Neural cell (in vitro differentiated cells): ENCODE data around the gene SIN3A. TPM values are rescaled to one million over a fixed set of nuclear protein-coding genes. Genes with fewer than 3 reads are reported as not detected.

ENCODE experiments used
- H2AFZ ChIP-seq: fragments of 200-600, 300-800 bp; sonication (generic), shearing (Covaris generic); 2 replicates; pipeline ENCODE4 v1.6.0; 2014; ENCODE audit warnings: low read depth, mild to moderate bottlenecking, antibody characterized with exemption, low read length, moderate library complexity
- H3F3A ChIP-seq: fragments of 200-600 bp; shearing (Covaris generic); 2 replicates; pipeline ENCODE4 v1.6.1; 2016; ENCODE audit warnings: mild to moderate bottlenecking, moderate library complexity, mixed read lengths, antibody characterized with exemption, low read length; ENCODE audit not compliant: insufficient read depth, poor library complexity, severe bottlenecking
- H3K27ac ChIP-seq: fragments of 200-600, 300-800 bp; sonication (generic), shearing (Covaris generic); 2 replicates; pipeline ENCODE4 v1.5.1; 2014; ENCODE audit warnings: mild to moderate bottlenecking, low read length, moderate library complexity
- H3K27me3 ChIP-seq: fragments of 300-800, 200-600 bp; sonication (generic), shearing (Covaris generic); 2 replicates; pipeline ENCODE4 v1.6.0; 2014; ENCODE audit warnings: mild to moderate bottlenecking, low read depth, low read length, moderate library complexity; ENCODE audit not compliant: insufficient read depth
- H3K36me3 ChIP-seq: fragments of 300-800, 200-600 bp; sonication (generic), shearing (Covaris generic); 2 replicates; pipeline ENCODE4 v1.5.1; 2014; ENCODE audit warnings: mild to moderate bottlenecking, antibody characterized with exemption, low read length, moderate library complexity; ENCODE audit not compliant: insufficient read depth
- H3K4me2 ChIP-seq: fragments of 300-800, 200-600 bp; sonication (generic), shearing (Covaris generic); 2 replicates; pipeline ENCODE4 v1.6.0; 2014; ENCODE audit warnings: mild to moderate bottlenecking, low read length
- H3K4me3 ChIP-seq: fragments of 300-800, 200-600 bp; sonication (generic), shearing (Covaris generic); 2 replicates; pipeline ENCODE4 v1.5.1; 2014; ENCODE audit warnings: mild to moderate bottlenecking, low read length, moderate library complexity
- H3K79me2 ChIP-seq: fragments of 200-600 bp; shearing (Covaris generic); replicated peaks from 2 replicates; pipeline ENCODE4 v1.6.0; 2014; ENCODE audit warnings: mild to moderate bottlenecking, low read length, moderate library complexity; ENCODE audit not compliant: insufficient read depth
- H3K9ac ChIP-seq: fragments of 300-800, 200-600 bp; sonication (generic), shearing (Covaris generic); 2 replicates; pipeline ENCODE4 v1.6.1; 2016; ENCODE audit warnings: mild to moderate bottlenecking, low read length, mixed read lengths
- H3K9me2 ChIP-seq: fragments of 200-600 bp; shearing (Covaris generic); 2 replicates; pipeline ENCODE4 v1.6.1; 2016; ENCODE audit warnings: mild to moderate bottlenecking, low read length, mixed read lengths; ENCODE audit not compliant: insufficient read depth
- H3K9me3 ChIP-seq: fragments of 200-600, 300-800 bp; sonication (generic), shearing (Covaris generic); 2 replicates; pipeline ENCODE4 v1.6.1; 2016; ENCODE audit warnings: mild to moderate bottlenecking, mixed run types, low read length, moderate library complexity, mixed read lengths
- H4K20me1 ChIP-seq: fragments of 200-600 bp; shearing (Covaris generic); 2 replicates; pipeline ENCODE4 v1.6.1; 2016; ENCODE audit warnings: mild to moderate bottlenecking, mixed run types; ENCODE audit not compliant: insufficient read depth
- CTCF ChIP-seq: fragments of 450-650 bp; IDR thresholded peaks from 2 replicates; pipeline ENCODE4 v1.5.1; 2014; ENCODE audit warnings: antibody characterized with exemption, mild to moderate bottlenecking, moderate library complexity; ENCODE audit not compliant: poor library complexity, severe bottlenecking
- EP300 ChIP-seq: fragments of 450-650 bp; conservative IDR thresholded peaks from 2 replicates; pipeline ENCODE4 v1.6.1; 2014; ENCODE audit warnings: antibody characterized with exemption, mild to moderate bottlenecking, moderate library complexity; ENCODE audit not compliant: poor library complexity, severe bottlenecking
- EZH2 ChIP-seq: fragments of 200-600, 300-800 bp; shearing (Covaris generic), sonication (generic); IDR thresholded peaks from 2 replicates; pipeline ENCODE4 v1.6.1; 2014; ENCODE audit warnings: antibody characterized with exemption, low read length, borderline replicate concordance, mild to moderate bottlenecking; ENCODE audit not compliant: insufficient read depth, poor library complexity, severe bottlenecking
- MXI1 ChIP-seq: fragments of 450-650 bp; conservative IDR thresholded peaks from 2 replicates; pipeline ENCODE4 v1.6.1; 2014; ENCODE audit warnings: antibody characterized with exemption, mild to moderate bottlenecking; ENCODE audit not compliant: poor library complexity, severe bottlenecking
- RAD21 ChIP-seq: fragments of 450-650 bp; conservative IDR thresholded peaks from 2 replicates; pipeline ENCODE4 v1.6.1; 2014; ENCODE audit warnings: antibody characterized with exemption, mild to moderate bottlenecking, moderate library complexity
- REST ChIP-seq: IDR thresholded peaks from 2 replicates; pipeline ENCODE4 v1.6.1; 2012; ENCODE audit warnings: borderline replicate concordance
- SMC3 ChIP-seq: fragments of 450-650 bp; conservative IDR thresholded peaks from 2 replicates; pipeline ENCODE4 v1.6.1; 2014; ENCODE audit warnings: antibody characterized with exemption, mild to moderate bottlenecking, moderate library complexity; ENCODE audit not compliant: poor library complexity
- polyA plus RNA-seq: library from polyadenylated mRNA; depleted of rRNA; stranded (reverse); fragments of >200 nt; gene quantifications from 2 replicates; pipeline ENCODE4 v1.2.3, GENCODE V29; 2014

The SIN3A gene
- polyA plus RNA-seq, 1 donor from 2014 or later, result 13.7 TPM

GRCh38 chr15:75369897-75370581 lies 81.5 kb downstream of the SIN3A start:
- Histone ChIP-seq H2AFZ (no peak overlapping the region), H3K36me3 (no peaks in the 10 kb centered on the region), H4K20me1 (no peaks in the 10 kb centered on the region), H3K9ac (no peak overlapping the region), H3K27me3 (no peaks in the 10 kb centered on the region), H3K27ac (no peak overlapping the region), H3K9me2 (no peaks in the 10 kb centered on the region), H3K4me3 (no peak overlapping the region), H3K9me3 (no peaks in the 10 kb centered on the region), H3K79me2 (no peaks in the 10 kb centered on the region), H3K4me2 (no peak overlapping the region), H3F3A (no peaks in the 10 kb centered on the region)
- TF ChIP-seq EP300 (no peak), SMC3 (no peak), CTCF (no peak)

GRCh38 chr15:75368689-75369239 lies 82.7 kb downstream of the SIN3A start:
- Histone ChIP-seq H3K4me2 (peak overlapping the region; percentile 82), H3K79me2 (no peaks in the 10 kb centered on the region), H3K27me3 (no peaks in the 10 kb centered on the region), H3K36me3 (no peaks in the 10 kb centered on the region), H4K20me1 (no peaks in the 10 kb centered on the region), H3K27ac (peak overlapping the region; percentile 58), H3F3A (no peaks in the 10 kb centered on the region), H3K4me3 (peak overlapping the region; percentile 97), H3K9me2 (no peaks in the 10 kb centered on the region), H2AFZ (peak overlapping the region; percentile 91), H3K9me3 (no peaks in the 10 kb centered on the region), H3K9ac (peak overlapping the region; percentile 74)
- TF ChIP-seq SMC3 (no peak), EZH2 (no peak), EP300 (no peak), RAD21 (peak; percentile 12), REST (no peak), MXI1 (no peak)
